ENCODE data around the gene GPR26.

- TF ChIP-seq, protein P1, sequence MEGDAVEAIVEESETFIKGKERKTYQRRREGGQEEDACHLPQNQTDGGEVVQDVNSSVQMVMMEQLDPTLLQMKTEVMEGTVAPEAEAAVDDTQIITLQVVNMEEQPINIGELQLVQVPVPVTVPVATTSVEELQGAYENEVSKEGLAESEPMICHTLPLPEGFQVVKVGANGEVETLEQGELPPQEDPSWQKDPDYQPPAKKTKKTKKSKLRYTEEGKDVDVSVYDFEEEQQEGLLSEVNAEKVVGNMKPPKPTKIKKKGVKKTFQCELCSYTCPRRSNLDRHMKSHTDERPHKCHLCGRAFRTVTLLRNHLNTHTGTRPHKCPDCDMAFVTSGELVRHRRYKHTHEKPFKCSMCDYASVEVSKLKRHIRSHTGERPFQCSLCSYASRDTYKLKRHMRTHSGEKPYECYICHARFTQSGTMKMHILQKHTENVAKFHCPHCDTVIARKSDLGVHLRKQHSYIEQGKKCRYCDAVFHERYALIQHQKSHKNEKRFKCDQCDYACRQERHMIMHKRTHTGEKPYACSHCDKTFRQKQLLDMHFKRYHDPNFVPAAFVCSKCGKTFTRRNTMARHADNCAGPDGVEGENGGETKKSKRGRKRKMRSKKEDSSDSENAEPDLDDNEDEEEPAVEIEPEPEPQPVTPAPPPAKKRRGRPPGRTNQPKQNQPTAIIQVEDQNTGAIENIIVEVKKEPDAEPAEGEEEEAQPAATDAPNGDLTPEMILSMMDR (IDR thresholded peaks at IDR 0.05; ENCODE audit: poor library complexity): no peak
- no peak for TF ChIP-seq EZH2 (IDR thresholded peaks at IDR 0.05; ENCODE audit: borderline replicate concordance)
Measured at GRCh38 chr10:123704812-123705211, 38.7 kb downstream of the GPR26 start.
